ENCODE results near the gene SLC25A40. TPM values are rescaled to one million over a fixed set of nuclear protein-coding genes. Genes with fewer than 3 reads are reported as not detected.

SLC25A40 gene
- total RNA-seq, 1 donor from 2014 or later, result 12.4 TPM

- peak; percentile 16 for DNase-seq (ENCODE audit: low read depth)
Measured at GRCh38 chr7:87785368-87785995, 90.7 kb downstream of the SLC25A40 start.

GRCh38 chr7:87784424-87784823, 91.7 kb downstream of the SLC25A40 start:
- no peak for DNase-seq (ENCODE audit: low read depth)

Other genes starting within 250 kb of the SLC25A40 start
- 0.05 and 0.16 TPM in 2 replicates for gene RUNDC3B, start 248.0 kb downstream of the SLC25A40 start, total RNA-seq
- 14.8 and 18.6 TPM in 2 replicates for gene DBF4, start 133 bp upstream of the SLC25A40 start, total RNA-seq
- 0.10 and 0.27 TPM in 2 replicates for gene ADAM22, start 57.9 kb upstream of the SLC25A40 start, total RNA-seq

All from myocyte (in vitro differentiated cells).